HG02943 (cell line): ENCODE measurements around the gene RNF141.

Experiments
- ATAC-seq: cut with Tn5 transposase; IDR thresholded peaks from one replicate; pipeline ENCODE4 v1.9.1; 2021; ENCODE audit warnings: mild to moderate bottlenecking, low read depth, moderate library complexity; ENCODE audit not compliant: unreplicated experiment

RNF141 gene

DNA sequence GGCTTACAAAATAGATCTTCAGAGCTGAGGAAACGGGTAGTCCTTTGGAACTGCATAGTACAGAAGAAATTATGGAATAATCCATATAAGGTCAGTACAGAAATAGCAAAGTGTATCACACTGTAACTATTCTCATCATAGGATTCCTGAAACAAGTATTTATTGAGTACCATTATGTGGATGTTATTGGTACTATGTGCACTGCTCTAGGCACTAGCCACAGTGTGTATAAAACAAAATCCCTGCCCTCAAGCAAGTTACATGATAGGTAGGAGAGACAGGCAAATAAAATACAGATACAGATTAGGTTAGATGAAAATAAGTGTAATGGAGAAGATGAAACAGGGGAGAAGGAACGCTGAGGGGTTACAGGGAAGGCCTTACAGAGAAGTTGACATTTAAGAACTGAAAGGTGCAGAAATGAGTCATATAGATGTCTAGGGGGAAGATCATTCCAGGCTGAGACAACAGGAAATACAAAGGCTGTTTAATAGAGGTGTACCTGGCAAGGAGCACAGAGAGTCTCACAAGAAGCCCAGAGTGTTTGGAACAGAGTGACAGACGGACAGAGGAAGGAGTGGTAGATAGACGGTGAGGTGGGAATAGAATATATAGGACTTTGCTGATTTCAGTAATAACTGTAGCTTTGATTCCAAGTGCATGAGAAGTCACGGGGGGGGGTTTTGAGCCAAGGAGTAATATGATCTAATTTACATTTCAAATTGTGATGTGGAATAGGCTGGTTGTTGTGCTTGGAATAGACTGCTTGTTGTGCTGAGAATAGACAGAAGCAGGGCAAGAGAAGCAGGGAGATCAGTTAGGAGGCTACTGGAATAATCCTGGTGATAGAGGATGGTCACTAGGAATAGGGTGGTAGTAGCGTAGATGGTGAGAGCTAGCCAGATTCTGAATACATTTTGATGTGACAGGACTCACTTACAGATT is 13.7 kb downstream of the RNF141 start:
- no peak for ATAC-seq

DNA sequence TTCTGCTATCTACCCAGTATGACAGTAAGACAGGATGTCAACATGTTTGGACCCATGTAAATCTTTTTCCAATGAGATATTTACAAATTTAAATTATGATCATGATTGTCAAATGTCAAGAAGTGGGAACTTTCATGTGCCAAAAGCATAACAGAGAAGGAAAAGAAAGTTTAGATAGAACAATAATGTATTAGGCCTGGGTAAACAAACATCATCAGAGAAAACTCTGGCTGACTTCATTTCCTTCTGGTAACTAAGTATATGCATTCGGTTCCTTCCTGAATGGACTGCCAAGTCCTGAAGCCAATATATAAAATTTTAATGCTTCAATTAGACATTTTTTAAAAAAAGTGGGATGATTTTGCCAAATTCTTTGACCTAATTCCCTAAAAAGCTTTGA is 16.5 kb downstream of the RNF141 start:
- no peak for ATAC-seq

GRCh38 chr11:10522921-10523320 is 18.1 kb downstream of the RNF141 start:
- ATAC-seq: no peak

DNA sequence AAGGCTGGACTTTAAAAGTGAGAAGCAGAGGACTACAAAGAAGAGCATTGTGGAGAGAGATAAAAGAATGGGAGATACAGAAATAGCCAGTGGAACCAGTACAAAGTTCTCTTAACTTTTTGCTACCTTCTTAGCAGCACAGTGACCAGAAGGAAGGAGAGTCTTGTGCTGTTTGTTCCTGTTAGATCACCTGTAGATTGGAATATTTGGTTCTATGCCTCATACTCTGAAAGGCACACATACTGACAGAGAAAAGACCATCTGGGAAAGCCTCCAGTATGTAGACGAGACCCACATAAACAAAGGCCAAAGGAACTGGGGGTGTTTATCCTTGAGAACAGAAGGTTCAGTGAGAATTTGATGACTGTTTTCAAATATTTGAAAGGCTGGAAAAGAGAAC is 18.7 kb downstream of the RNF141 start:
- ATAC-seq: no peak

DNA sequence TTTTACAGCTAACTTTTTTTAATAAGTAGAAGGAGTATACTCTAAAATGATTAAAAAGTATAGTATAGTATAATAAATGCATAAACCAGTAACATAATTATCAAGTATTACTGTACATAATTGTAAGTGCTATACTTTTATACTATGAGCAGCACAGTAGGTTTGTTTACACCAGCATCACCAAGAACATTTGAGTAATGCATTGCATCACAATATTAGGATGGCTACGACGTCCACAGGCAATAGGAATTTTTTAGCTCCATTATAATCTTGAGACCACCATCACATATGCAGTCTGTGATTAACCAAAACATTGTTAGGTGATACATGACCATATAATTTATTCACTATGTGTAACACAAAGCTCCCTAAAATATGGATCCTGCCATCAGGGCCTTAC is 20.4 kb downstream of the RNF141 start:
- ATAC-seq: no peak

GRCh38 chr11:10519630-10520029 is 21.4 kb downstream of the RNF141 start:
- no peak for ATAC-seq

DNA sequence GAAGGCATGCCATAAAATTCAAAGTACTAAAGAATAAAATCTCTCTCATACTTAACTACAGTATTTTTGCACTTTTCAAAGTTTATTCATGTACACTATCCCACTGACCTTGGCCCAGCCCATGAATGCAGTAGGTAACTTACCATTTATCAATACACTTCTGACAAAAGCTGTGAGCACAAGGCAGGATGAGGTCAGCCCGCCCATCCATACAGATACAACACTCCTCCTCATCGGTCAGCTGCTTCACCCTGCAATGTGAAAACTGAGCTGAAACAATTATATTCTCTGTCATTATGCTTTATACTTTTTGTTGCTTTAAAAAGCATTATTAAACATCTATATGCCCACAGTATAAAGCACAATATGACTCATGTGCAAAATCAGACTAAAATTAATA is 22.1 kb downstream of the RNF141 start:
- no peak for ATAC-seq

DNA sequence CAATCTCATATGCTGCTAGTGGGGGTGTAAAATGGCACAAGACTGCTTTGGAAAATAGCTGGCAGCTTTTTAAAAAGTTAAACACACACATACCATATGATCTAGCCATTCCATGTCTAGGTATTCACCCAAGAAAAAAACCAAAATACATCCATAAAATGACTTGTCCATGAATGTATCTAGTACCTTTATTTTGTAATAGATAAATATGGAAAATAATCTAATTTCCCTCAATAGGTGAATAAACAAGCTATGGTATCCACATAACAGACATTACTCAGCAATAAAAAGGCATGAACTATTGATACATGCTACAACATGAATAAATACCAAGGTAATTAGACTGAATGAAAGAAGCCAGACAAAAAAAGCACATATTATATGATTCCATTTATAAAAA is 22.9 kb downstream of the RNF141 start:
- no peak for ATAC-seq

DNA sequence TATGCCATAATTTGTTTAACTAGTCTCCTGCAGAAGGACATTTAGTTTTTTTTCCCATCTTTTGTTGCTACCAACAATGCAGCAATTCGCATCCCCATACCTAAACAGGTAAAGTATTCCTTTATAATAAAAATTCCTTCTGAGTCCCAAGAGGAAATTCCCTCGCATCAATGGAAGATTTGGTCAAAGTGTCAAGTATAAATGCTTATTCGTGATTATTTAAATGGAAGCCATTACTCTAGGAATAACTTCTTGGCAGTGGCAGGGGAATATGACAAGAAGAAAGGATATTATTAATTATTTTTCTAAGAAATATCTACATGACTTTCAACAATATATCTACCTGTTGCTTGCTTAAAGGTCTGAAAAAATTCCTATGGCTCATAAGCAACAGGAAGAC is 25.6 kb downstream of the RNF141 start:
- ATAC-seq: no peak

DNA sequence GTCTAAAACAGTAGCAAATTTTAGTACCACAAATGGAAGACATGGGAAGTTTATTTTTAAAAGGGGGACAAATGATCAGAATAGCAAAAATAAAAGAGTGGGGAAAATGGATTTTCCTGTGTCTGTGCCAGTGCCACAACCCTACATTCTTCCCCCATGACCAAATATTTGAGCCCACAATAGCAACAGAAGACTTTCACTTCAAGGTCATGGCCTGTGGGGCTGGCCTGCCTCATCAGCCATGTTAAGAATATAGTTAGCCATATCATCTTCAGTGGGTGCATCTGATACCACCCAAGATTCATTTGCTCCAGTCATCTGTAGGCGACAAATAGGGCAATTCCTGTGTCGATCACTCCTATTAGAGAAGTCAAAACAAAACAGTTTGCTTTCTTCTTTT is 26.3 kb downstream of the RNF141 start:
- ATAC-seq: no peak

DNA sequence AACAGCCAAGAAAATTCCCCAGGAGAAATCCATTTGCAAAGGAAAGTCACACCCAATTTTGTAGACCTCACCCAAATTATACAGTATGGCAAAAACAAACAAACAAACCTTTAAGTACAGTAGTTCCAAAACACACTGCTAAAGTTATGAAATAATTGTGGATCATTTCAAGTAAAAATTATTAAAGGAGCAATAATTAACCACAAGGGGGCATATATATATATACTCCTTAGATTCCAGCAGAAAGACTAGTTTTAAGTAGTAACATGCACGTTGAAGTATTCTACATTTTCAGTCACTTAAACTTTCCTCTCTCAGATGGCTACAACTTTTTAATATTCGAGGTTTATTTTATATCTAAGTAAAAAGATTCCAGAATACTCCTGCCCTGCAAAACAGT is 26.8 kb downstream of the RNF141 start:
- ATAC-seq: no peak

DNA sequence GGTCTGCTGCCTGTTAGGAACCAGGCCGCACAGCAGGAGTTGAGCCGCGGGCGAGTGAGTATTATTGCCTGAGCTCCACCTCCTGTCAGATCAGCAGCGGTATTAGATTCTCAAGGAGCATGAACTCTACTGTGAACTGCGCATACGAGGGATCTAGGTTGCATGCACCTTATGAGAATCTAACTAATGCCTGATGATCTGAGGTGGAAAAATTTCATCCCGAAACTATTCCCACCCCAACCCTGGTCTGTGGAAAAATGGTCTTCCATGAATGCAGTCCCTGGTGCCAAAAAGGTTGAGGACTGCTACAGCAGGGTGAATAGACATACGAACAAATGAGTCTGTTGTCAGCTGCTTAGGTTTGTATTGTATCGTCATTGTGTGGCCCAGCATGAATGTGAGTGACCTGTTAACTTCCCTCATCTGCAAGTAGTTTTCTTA is 29.8 kb downstream of the RNF141 start:
- ATAC-seq: no peak

DNA sequence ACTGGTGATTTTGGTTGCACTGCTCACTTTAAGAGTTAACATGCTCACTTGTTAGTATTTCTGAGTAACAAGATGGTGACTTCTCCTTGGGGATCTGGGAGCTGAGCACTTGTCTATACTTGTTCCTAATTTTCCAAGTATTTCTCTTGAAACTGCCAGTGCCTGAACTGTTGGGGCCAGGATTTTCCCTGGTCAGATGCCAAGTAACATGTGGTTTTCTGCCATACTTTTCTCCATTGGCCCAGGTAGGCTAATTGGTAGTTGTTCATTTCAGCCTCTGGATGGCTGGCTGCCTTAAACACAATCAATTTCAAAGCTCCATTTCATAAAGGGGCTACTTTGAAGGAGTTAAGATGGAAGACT is 35.0 kb downstream of the RNF141 start:
- no peak for ATAC-seq

GRCh38 chr11:10505278-10506007 is 35.5 kb downstream of the RNF141 start:
- ATAC-seq: no peak

GRCh38 chr11:10504490-10504889 is 36.5 kb downstream of the RNF141 start:
- no peak for ATAC-seq

GRCh38 chr11:10503777-10504480 is 37.1 kb downstream of the RNF141 start:
- ATAC-seq: no peak

GRCh38 chr11:10503221-10503620 is 37.8 kb downstream of the RNF141 start:
- ATAC-seq: no peak

- no peak for ATAC-seq
Measured at GRCh38 chr11:10502770-10503169, 38.2 kb downstream of the RNF141 start.

DNA sequence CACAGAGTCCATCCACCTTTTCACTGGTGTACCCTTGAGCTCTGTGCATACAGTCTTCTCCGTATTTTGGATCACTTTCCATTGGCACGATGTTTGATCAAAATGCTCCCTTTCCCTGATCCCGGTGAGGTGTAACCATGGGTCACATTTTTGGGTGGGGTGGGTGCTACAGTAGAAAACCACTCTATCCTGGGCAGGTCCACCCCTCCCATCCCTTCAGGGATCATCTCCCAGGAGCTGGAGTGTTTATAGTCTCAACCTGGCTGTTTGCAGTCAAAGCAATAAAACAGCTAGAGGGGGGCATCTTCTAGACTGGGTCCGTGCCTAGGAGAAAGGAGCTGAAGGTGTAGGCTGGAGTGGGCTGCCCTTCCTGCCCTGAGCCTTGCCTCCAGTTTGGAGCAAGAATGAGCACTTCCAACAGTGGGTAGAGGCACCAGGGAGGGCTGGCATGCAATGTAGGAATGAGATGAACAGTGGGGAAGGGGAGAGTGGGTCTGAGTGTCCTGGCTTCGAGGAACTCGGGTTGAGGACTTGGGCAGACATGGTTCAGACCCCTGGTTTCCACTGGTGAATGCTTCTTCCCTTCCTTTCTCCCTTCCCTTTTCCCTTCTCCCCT is 38.8 kb downstream of the RNF141 start:
- no peak for ATAC-seq

- ATAC-seq: no peak
Measured at GRCh38 chr11:10500757-10501684, 40.0 kb downstream of the RNF141 start.
